ENCODE results near the gene SMYD2.

DNA sequence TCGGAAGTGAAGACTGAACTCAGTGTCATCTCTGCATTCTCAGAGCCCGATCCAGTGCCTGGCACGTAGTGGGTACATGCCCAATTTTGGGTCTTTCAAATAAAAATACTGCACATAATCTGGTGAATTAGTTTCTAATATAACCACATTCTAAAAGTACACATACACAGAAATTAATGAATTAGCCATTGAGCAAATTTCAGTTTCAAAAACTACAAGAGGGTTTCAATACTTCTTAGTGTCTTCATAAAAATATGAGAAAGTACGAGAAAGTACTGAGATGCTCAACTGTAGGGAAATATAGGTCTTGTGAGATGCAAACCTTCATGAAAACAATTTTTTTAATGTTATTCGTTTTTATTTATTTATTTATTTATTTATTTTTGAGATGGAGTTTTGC lies 86.9 kb downstream of the SMYD2 start:
- TF ChIP-seq, protein P1, sequence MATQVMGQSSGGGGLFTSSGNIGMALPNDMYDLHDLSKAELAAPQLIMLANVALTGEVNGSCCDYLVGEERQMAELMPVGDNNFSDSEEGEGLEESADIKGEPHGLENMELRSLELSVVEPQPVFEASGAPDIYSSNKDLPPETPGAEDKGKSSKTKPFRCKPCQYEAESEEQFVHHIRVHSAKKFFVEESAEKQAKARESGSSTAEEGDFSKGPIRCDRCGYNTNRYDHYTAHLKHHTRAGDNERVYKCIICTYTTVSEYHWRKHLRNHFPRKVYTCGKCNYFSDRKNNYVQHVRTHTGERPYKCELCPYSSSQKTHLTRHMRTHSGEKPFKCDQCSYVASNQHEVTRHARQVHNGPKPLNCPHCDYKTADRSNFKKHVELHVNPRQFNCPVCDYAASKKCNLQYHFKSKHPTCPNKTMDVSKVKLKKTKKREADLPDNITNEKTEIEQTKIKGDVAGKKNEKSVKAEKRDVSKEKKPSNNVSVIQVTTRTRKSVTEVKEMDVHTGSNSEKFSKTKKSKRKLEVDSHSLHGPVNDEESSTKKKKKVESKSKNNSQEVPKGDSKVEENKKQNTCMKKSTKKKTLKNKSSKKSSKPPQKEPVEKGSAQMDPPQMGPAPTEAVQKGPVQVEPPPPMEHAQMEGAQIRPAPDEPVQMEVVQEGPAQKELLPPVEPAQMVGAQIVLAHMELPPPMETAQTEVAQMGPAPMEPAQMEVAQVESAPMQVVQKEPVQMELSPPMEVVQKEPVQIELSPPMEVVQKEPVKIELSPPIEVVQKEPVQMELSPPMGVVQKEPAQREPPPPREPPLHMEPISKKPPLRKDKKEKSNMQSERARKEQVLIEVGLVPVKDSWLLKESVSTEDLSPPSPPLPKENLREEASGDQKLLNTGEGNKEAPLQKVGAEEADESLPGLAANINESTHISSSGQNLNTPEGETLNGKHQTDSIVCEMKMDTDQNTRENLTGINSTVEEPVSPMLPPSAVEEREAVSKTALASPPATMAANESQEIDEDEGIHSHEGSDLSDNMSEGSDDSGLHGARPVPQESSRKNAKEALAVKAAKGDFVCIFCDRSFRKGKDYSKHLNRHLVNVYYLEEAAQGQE (IDR thresholded peaks at IDR 0.05; ENCODE audit: insufficient read depth in 1 of 2, low read depth in 2 of 2, low read length in 2 of 2) = no peak
- no peak for TF ChIP-seq SIN3A (IDR thresholded peaks at IDR 0.05; ENCODE audit: borderline replicate concordance, insufficient read depth, low read length)
- no peak for TF ChIP-seq POLR2AphosphoS5 (IDR thresholded peaks at IDR 0.05; ENCODE audit: low read depth, low read length)
